HG03520 (cell line): ENCODE data around the gene ERLEC1.
A peak's percentile ranks its signal among the peaks of the same experiment; 100 is the strongest.
"Not testable (repeated sequence)": the region's sequence is repeated elsewhere in the genome, so short reads cannot be mapped to it uniquely, and the experiment has no call there.

Experiments
- ATAC-seq: cut with Tn5 transposase; IDR thresholded peaks from one replicate; pipeline ENCODE4 v1.9.1; 2021; ENCODE audit warnings: mild to moderate bottlenecking, moderate library complexity; ENCODE audit not compliant: unreplicated experiment

Gene ERLEC1

GRCh38 chr2:53786705-53787613 is at the start of gene ERLEC1, which contains the start of gene ASB3:
Gene ERLEC1, plus strand, starts transcription at chr2:53787044. Its CDS starts 167 bp downstream, at chr2:53787211.
Gene ASB3, minus strand, starts transcription at chr2:53786953. Its CDS starts 21,381 bp downstream, at chr2:53765572.
- peak; percentile 94 for ATAC-seq

GRCh38 chr2:53737091-53737490 is 49.8 kb upstream of the ERLEC1 start:
- no peak for ATAC-seq

- ATAC-seq = no peak
Observed at GRCh38 chr2:53739032-53739431, 47.8 kb upstream of the ERLEC1 start.

- ATAC-seq = no peak
Observed at GRCh38 chr2:53740170-53740569, 46.7 kb upstream of the ERLEC1 start.

DNA sequence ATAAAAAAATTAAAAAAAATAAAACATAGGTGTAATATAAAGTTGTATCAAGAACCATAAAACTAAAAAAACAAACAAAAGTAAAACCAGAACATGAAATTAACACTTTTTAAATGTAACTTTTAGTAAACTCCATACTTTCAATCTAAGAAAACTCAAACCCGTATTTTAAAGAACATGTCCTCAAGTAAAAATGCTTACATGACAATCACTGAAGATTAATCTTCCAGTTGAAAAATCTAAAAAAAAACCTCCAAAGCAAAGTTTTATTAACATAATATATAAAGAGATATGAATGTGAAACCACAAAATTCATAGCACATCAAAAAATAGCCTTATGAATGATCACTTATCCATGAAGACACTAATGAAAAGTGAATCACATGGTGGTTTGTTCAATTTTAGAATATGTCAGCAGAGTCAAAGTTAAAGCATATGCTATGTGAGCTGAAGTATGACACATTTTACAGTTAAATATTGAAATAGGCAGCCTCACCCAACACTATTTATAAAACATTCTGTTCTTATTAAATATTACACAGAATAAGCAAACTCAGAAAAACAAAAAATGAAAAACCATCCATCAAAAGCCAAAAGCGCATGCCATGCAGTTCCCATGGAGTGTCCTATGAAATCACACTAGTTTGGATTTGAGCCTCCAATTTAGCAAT is 42.3 kb upstream of the ERLEC1 start:
- ATAC-seq = no peak

GRCh38 chr2:53750041-53750768 is 36.6 kb upstream of the ERLEC1 start:
- ATAC-seq = no peak

DNA sequence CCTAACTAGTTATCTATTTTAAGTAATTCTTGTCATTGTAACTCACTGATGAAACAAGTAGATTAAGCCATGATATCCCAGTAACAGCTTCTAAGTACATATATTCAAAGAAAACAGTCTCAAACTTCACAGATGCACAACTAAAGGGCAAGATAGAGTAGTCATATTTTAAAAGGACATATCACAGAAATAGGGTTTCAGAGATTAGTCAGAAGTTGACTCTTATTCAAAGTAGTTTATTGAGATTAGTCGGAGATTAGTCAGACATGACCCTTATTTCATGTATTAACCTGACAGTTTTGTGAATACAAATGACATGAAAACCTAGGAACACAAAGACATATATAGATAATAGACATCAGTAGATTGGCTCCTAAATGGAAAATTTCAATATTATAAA is 35.1 kb upstream of the ERLEC1 start:
- ATAC-seq = peak; percentile 97

DNA sequence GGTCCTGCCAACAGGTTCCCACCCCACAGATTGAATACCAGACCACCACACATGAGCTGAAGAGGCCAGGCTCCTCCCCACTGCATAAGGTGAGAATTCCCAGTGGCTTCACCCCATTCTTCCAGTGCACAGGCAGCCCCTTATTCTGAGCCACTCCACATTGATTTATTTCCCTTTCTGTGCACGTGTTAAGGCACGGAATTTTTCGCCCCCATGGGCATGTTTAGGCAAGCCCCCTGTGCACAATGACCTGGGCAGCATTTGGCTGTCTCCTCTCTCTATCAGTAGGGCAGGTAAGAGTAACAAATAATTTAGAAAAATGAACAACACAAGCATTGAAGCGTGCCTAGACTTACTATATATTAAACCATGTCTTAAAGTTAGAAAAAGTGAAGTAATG is 34.5 kb upstream of the ERLEC1 start:
- no peak for ATAC-seq

DNA sequence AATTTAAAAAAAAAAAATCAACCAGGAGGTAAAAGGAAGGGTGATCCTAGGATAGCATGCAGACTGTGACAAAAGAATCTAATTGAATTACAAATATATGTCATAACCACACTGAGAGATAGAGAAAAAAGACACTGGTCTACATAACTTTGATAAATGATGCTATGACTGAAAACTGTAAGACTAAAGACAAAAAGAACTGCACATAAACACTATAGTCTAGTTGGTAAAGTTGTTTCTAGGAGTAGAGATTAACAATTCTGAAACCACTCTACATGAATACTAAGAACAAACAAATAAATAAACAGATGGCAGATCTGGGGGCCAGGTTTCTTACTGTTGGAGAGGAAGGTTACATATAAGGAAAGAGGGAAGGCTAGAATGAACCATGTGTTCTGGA is 33.8 kb upstream of the ERLEC1 start:
- no peak for ATAC-seq

DNA sequence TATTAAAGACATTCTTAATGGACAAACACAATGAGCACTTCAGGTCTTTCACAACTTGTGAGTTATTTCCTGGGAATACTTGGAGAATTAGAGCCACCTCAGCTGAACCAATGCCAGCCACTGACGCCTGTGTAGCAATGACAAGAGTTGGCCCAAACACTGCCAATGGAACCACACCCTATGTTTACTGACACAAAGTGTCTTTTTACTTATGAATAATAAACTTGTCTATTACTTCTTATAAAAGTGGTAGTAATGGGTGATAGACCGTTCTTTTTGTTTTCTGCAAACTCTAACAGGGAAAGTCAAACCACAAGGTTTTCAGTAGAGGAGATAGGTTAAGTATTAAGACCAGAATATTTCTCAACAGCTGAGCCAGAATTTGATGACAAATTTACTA is 31.7 kb upstream of the ERLEC1 start:
- ATAC-seq = no peak

- ATAC-seq = no peak
Observed at GRCh38 chr2:53756644-53757043, 30.2 kb upstream of the ERLEC1 start.

DNA sequence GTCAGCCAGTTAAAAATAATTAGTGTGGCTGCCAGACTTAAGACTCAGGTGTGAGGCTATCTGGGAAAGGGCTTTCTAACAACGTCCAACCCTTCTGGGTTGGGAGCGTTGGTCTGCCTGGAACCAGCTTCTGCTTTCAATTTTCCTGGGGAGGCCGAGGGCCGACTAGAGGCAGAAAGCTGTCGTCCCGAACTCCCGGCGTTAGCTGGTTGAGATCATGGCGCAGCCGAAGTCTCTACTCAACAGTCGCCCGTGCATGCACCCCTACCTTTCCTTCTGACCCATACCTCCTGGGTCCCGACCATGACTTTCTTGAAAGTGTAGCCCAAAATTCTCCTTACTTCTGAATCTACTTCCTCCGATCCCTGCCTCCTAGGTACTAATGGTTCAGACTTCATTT is 29.6 kb upstream of the ERLEC1 start:
- not testable (repeated sequence) for ATAC-seq

- ATAC-seq = no peak
Observed at GRCh38 chr2:53765767-53766166, 21.1 kb upstream of the ERLEC1 start.

DNA sequence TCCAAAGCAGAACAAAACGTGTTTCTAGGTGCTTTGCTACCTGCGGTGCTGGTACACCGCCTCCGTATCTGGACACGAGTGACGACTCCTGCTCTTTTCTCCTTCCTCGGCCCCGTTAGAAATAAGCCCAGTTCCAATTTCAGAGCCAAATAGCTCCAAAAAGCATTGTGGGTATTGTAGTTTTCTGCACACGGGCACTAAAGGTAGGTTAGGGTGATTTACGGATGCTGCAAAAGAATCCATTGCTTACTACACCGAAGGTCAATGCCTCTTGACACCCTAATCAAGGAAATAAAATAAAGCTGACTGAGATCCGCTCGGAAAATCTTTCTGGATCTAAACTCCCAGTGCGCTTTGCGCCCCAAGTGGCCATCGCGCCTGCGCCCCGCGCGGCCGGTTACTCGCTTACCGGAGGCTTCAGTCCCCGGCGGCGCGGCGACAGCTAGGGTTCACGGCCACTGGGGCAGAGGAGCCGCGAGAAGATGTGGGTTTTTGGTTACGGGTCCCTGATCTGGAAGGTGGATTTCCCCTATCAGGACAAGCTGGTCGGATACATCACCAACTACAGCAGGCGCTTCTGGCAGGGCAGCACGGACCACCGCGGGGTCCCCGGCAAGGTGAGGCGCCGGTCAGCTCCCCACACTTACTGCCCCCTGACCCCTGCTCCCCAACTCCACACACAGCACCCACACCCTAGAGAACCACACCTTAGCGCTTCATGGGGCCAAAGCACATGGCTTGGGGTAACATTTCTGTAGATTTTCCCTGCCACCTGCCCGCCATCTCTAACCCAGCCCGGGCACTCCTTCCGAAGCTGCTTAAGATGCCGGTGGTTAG is 19.2 kb upstream of the ERLEC1 start, which contains the start of gene CHAC2:
Gene CHAC2 (plus strand): TSS at position 400 of the 837 bp plus-strand sequence. CDS start 83 bp downstream, at position 483.
- ATAC-seq = peak; percentile 88

DNA sequence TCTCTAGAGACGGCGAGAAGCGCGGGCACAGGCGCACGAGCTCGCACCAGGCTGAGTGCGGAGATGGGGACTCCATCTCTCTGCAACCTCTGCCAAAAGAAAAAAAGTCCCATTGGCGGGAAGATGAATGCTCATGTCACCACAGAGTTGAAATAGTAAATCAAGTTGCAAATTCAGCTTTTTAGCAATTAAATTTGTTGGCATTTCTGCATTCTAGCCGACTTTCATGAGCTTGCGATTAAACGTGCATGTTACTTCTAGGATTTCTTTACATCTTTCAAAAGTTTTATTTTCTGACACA is 18.7 kb upstream of the ERLEC1 start:
- peak; percentile 33 for ATAC-seq

DNA sequence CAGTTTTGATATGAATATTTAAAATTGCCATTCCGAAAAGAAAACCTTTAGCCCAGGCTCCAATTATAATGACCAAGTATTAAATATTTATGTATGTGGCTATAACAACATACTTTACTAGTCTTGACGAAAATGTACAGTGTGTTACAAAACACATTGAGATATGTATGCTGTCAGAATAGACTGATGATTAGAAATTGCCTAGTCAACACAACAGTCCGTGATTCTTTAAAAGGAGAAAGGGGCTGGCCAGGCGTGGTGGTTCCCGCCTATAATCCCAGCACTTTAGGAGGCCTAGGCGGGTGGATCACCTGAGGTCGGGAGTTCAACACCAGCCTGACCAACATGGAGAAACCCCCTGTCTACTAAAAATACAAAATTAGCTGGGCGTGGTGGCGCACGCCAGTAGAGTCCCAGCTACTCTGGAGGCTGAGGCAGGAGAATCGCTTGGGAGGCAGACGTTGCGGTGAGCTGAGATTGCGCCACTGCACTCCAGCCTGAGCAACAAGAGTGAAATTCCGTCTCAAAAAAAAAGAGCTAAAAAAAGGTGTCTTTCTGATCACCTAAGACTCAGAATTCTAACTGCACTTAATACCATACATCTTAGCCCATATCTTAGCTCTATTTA is 17.4 kb upstream of the ERLEC1 start:
- ATAC-seq = no peak

DNA sequence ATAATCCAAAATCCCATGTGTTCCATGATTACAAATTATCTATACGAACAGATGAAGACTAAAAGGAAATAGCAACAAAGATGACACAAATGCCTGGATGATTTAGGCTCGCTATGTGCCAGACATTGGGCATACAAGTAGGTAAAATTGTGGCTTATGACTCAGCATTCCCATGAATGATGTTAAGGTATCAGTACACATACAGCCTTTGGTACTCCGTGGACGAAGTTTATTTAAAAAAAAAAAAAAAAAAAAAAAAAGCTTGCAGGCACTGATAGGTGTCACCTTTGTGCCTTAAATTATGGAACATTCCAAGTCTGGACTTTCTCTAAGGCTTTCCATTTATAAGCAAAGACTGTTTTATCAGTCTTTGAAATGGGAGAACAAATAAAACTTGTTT is 16.6 kb upstream of the ERLEC1 start:
- ATAC-seq = no peak

- ATAC-seq = no peak
Observed at GRCh38 chr2:53777134-53777533, 9.7 kb upstream of the ERLEC1 start.

GRCh38 chr2:53778536-53779162 is 8.2 kb upstream of the ERLEC1 start:
- ATAC-seq = no peak

- ATAC-seq = no peak
Observed at GRCh38 chr2:53780056-53780455, 6.8 kb upstream of the ERLEC1 start.
